ENCODE data around the gene ERCC1.

DNA sequence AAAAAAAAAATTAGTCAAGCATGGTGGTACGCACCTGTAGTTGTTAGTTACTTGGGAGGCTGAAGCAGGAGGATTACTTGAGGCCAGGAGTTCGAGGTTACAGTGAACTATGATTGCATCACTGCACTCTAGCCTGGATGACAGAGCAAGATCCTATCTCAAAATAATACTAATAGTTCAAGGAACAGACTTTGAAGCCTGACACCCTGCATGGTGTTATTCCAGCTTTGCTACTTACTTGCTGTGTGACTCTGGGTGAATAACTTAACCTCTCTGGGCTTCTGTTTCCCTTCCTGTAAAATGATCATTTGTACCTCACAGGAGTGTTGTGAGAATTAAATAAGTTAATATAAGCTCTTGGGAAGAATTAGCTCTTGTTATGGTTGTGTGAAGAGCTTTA is 40.6 kb upstream of the ERCC1 start:
- TF ChIP-seq YY1 (IDR thresholded peaks at IDR 0.05): no peak
- TF ChIP-seq, protein P1, sequence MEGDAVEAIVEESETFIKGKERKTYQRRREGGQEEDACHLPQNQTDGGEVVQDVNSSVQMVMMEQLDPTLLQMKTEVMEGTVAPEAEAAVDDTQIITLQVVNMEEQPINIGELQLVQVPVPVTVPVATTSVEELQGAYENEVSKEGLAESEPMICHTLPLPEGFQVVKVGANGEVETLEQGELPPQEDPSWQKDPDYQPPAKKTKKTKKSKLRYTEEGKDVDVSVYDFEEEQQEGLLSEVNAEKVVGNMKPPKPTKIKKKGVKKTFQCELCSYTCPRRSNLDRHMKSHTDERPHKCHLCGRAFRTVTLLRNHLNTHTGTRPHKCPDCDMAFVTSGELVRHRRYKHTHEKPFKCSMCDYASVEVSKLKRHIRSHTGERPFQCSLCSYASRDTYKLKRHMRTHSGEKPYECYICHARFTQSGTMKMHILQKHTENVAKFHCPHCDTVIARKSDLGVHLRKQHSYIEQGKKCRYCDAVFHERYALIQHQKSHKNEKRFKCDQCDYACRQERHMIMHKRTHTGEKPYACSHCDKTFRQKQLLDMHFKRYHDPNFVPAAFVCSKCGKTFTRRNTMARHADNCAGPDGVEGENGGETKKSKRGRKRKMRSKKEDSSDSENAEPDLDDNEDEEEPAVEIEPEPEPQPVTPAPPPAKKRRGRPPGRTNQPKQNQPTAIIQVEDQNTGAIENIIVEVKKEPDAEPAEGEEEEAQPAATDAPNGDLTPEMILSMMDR (IDR thresholded peaks at IDR 0.05; ENCODE audit: low read depth, low read length, missing input control): no peak
- TF ChIP-seq TAF1 (conservative IDR thresholded peaks at IDR 0.05): no peak
- TF ChIP-seq, protein P2, sequence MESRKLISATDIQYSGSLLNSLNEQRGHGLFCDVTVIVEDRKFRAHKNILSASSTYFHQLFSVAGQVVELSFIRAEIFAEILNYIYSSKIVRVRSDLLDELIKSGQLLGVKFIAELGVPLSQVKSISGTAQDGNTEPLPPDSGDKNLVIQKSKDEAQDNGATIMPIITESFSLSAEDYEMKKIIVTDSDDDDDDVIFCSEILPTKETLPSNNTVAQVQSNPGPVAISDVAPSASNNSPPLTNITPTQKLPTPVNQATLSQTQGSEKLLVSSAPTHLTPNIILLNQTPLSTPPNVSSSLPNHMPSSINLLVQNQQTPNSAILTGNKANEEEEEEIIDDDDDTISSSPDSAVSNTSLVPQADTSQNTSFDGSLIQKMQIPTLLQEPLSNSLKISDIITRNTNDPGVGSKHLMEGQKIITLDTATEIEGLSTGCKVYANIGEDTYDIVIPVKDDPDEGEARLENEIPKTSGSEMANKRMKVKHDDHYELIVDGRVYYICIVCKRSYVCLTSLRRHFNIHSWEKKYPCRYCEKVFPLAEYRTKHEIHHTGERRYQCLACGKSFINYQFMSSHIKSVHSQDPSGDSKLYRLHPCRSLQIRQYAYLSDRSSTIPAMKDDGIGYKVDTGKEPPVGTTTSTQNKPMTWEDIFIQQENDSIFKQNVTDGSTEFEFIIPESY (IDR thresholded peaks at IDR 0.05): no peak
- no peak for TF ChIP-seq FOXA1 (IDR thresholded peaks at IDR 0.05)
